Left ventricle myocardium superior (tissue), 1 donor: ENCODE results near the gene LTB4R2. TPM values are rescaled to one million over a fixed set of nuclear protein-coding genes. Genes with fewer than 3 reads are reported as not detected.
A peak's percentile ranks its signal among the peaks of the same experiment; 100 is the strongest.
"Not testable (repeated sequence)": the region's sequence is repeated elsewhere in the genome, so short reads cannot be mapped to it uniquely, and the experiment has no call there.

Experiments used
- ATAC-seq: fragments of 200-7000 bp; cut with Tn5 transposase; one replicate; pipeline ENCODE4 v1.9.1; 2020; ENCODE audit warnings: mild to moderate bottlenecking, moderate library complexity
- DNase-seq: peaks from one replicate; pipeline ENCODE4 v3.0.0-alpha.2; 2020
- intact Hi-C: fragments of 100-400 bp; cut with micrococcal nuclease; formaldehyde crosslinking; loops from one replicate; pipeline ENCODE4 v1.11.0; 2022
- total RNA-seq: library from RNA; stranded (reverse); fragmentation: NEBNext Ultra II Directional; extraction: Animal tissue kit (Norgen Biotek cat#: 25700); gene quantifications from one replicate; pipeline ENCODE4 v1.2.1, GENCODE V29; 2021
- donor health status: DM: no; HTN: yes; CAD: no; lungs with severe emphysema.

LTB4R2 gene
- total RNA-seq, 1 donor from 2014 or later, result 1.5 TPM

DNA sequence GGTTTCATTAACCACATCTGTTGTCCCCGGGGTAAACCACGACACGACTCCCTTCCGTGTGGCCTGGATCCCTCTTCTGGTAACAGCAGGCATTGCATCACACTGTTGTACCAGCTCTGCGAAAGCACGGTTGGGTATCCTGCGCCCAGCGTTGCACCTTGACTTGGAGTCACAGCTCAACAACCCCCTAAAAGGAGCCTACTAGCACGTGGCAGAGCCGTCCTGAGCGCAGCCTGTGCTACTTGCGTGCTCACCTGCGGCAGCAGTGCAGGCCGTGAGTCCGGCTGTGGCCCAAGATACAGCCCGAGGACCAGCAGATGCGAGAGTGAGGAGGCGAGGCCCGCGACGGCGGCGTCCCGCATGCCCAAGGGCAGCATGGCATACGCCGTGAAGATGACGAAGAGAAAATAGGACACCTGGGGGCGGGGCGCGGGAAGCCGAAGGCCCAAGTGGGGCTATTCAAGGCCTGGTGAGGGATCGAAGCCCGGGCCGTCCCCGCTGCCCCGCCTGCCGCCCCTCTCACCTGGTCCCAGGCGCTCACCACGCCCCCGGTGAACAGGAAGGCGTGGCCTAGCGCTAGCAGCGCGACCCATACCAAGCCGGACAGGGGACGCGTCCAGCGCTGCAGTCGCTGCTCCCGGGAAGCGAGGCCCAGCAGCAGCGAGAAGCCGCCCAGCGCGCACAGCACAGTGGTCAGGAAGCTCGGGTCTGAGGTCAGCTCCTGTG is 22.5 kb downstream of the LTB4R2 start:
- ATAC-seq (peak; percentile 69), DNase-seq (peak; percentile 67)
- intact Hi-C loops, result loop anchor here (2.0 kb wide), 1 partner anchor 104 kb away; no protein-coding TSS in a partner anchor

DNA sequence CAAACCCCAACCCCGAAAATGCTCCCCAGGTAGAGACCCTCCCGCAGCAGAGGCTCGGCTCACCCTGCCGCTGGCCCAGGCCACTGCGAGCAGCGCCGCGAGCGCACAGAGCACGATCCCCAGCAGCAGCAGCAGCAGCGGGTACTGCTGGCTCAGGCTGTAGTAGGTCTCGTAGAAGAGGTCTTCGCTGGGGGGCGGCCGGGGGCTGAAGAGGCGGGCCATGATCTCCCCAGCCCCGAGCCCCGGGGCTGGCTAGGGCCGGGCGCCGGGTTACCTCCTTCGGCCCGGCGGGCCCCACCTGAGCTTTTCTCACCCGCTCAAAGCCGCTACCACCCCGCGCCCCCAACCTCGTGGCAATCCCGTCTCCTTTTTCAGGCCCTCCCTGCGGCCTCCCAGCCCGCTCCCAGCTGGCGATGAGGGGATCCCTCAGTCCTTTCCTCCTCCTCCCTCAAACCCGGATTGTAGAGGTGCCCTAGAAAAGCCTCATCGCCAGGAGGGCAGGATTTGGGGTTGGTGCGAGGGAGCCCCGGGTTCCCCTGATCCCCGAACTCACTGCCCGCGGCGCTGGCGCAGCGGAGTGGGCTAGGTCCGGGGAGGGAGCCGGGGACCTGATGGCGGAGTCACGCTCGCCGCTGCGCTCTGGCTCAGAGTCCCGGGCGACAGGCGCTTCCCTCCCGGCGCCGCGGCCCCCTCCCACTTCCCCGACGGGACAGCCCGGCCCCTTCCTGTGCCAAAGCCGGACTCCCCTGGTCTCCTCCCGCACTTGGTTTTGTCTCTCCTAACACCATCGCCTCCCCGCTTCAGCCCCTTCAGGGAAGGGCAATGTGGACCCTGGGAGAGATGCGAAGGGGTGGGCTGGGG is 24.7 kb downstream of the LTB4R2 start, which contains the start of gene ADCY4:
Gene ADCY4, minus strand, starts transcription at position 641 of the 861 bp plus-strand sequence. Its CDS starts 419 bp downstream, at position 222.
- DNase-seq (peak; percentile 75), ATAC-seq (peak; percentile 35)
- intact Hi-C loops, result no loop called here

DNA sequence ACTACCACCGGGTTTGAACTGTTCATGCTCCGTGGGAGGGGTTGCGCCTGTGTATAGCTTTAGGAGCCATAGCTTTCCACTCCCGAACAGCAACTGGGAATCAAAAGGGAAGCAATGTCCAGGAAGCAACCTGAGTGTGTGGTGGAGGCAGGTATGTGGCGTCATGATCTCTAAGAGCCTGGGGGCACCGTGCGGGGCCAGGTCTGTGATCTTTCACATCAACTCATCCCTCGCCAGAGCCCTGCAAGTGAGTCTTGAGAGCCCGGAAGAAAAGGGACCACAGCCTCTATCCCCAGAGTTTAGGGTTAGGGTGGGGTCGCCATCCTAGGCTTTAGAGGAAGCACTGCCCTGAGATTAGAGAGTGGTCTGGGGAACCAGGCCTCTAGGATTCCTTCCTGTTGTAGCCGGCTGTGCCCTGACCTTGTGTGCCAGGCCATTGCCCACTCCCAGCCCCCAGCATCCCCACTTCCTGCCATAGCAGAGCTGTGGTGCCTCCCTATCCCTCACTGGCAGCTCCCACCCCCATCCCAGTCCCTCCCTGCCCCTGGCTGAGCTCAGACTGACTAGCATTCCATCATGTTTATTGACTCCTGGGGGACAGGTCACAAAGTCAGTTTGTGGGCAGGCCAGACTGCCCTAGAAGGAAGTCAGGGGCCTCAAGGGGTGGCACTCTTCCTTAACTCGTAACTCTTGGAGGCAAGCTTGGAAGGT is 25.7 kb downstream of the LTB4R2 start:
- intact Hi-C loops, result no loop called here
- no peak for ATAC-seq

GRCh38 chr14:24337144-24337823 is 27.3 kb downstream of the LTB4R2 start:
- intact Hi-C loops, result no loop called here
- no peak for ATAC-seq

More for the DNA sequence above, 25.7 kb downstream of the LTB4R2 start:
- DNase-seq, result no peak

DNA sequence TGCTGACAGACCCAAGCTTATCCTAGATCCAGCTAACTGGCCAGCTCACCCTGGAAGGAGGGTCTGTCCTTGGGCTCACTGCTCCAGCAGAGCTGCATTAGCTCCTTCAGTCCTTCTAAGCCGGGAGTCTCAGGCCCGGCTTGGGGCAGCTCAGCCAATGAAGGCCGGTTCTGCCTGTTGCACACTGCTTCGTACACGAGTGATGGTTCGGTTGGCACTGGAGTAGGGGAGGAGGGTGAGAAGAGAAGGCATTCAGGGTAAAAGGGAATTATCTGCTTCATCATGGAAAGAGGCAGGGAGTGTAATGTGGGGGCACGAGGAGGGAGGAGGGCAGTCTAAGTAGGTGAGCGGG is 27.9 kb downstream of the LTB4R2 start:
- intact Hi-C loops, result no loop called here
- no peak for ATAC-seq
- DNase-seq, result no peak

More at GRCh38 chr14:24337144-24337823, 27.3 kb downstream of the LTB4R2 start:
- DNase-seq, result no peak

DNA sequence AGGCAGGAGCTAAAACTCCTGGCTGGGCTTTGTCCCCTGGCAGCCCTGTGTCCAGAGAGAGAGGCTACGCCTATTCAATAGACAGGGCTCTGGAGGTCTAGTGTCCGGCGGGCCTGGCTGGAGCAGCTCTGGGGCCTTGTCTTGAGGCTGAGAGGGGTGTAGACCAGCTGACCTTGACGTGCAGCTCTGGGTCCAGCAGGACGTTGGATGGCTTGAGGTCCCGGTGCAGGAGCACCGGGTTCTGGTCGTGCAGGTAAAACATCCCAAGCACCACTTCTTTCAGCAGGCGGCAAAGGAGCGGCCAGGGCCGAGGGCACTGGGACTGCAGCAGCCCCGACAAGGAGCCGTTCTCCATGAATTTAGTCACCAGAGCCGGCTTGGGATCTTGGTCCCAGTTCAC is 28.9 kb downstream of the LTB4R2 start:
- no peak for ATAC-seq
- DNase-seq, result no peak
- intact Hi-C loops, result no loop called here

GRCh38 chr14:24339284-24340151 is 29.6 kb downstream of the LTB4R2 start, which contains the start of gene RIPK3:
Gene RIPK3 (minus strand): TSS chr14:24339991. CDS start chr14:24339826, 165 bp downstream.
- peak; percentile 65 for ATAC-seq
- intact Hi-C loops, result no loop called here
- peak; percentile 68 for DNase-seq

DNA sequence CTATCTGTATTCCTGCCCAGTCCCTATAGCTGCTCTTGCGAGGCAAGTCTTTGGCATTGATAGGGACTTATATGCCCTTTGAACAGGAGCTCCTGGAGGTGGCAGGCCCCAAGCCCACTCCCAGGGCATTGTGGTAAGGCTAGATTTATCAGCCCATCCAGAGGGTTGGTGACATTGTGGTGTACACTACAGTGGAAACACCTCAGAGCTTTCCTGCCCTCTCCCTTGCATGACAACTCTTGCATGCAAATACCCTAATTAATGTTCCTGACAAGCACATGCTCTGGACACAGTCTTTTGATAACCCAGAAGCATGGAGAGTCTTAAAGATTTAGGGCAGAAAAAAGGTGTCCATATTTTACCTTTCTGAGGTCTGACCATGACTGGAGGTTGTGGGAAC is 30.7 kb downstream of the LTB4R2 start:
- DNase-seq (no peak), ATAC-seq (no peak)
- intact Hi-C loops, result no loop called here

- ATAC-seq, result no peak
- intact Hi-C loops, result no loop called here
These were observed 32.9 kb downstream of the LTB4R2 start for GRCh38 chr14:24342889-24343288.

DNA sequence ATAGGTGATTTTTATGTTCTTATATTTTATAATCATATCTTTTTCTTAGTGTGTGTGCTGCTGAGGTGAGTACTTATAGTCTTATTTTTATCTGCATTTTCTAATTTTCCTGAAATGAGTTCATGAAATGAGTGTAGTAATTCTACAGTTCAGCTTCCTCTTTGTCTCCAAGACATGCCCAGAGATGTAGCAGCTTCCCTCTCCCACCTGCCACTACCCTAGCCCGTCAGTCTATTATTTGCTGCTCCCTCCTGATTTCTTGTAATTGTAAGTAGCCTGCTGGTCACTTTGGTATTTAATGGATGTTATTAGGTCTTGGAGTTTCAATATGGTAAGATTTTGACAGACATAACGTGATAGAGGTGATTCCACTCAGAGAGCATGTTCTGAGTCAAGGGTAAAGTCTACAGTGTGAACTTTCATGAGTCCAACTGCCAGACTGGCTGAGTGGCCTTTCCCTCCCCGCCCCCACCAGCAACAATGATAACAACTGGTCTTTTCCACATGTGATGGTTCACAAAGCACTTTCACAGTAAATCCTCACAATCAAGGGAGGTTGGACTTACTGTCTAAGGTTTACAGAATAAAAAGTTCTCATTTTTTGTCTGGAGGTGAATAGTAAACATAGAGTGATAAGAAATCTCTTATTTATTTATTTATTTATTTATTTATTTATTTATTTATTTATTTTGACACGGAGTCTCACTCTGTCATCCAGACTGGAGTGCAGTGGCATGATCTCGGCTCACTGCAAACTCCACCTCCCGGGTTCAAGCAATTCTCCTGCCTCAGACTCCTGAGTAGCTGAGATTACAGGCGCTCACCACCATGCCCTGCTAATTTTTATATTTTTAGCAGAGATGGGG is 34.1 kb downstream of the LTB4R2 start:
- ATAC-seq, result no peak
- intact Hi-C loops, result no loop called here
- DNase-seq, result no peak

More at GRCh38 chr14:24342889-24343288, 32.9 kb downstream of the LTB4R2 start:
- no peak for DNase-seq

- intact Hi-C loops, result no loop called here
- DNase-seq (no peak), ATAC-seq (no peak)
These were observed 37.2 kb downstream of the LTB4R2 start for GRCh38 chr14:24347134-24347533.

DNA sequence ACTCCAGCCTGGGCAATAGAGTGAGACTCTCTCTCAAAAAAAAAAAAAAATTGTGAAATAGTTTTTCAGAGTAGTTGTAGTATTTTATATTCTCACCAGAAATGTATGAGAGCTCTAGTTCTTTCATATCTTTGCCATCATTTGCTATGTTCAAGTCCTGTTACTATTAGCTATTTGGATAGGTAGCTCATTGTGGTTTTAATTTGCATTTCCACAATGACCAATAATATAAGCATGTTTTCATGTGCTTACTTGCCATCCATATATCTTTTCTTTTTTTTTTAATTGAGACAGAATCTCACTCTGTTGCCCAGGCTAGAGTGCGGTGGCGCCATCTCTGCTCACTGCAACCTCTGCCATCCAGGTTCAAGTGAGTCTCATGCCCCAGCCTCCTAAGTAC is 38.2 kb downstream of the LTB4R2 start:
- DNase-seq, result no peak
- no peak for ATAC-seq
- intact Hi-C loops, result no loop called here

GRCh38 chr14:24349742-24350141 is 39.8 kb downstream of the LTB4R2 start:
- intact Hi-C loops, result no loop called here
- DNase-seq, result no peak
- no peak for ATAC-seq

DNA sequence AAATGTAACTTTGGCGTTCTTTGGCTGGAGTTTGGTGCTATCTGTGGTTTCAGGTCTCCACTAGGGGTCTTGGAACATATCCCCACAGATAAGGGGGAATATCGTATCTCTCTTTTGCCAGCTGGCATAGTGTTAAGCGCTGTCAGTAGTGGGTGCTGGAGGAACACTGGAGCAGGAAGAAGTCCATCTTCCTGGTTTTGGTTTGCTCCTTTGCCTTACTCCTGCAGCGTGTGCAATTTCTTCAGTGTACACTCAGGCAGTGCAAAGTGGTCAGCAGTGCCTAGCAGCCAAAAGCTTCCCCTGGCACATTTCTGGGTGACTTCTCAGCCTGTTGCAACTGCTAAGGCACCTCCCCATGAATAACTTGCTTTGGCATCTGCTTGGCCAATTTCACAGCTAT is 41.6 kb downstream of the LTB4R2 start:
- intact Hi-C loops, result no loop called here
- ATAC-seq (peak; percentile 61), DNase-seq (no peak)

GRCh38 chr14:24353559-24354481 is 43.9 kb downstream of the LTB4R2 start:
- intact Hi-C loops, result no loop called here
- ATAC-seq, result no peak
- DNase-seq, result no peak

- intact Hi-C loops, DNase-seq, ATAC-seq: not testable (repeated sequence)
These were observed 44.5 kb downstream of the LTB4R2 start for GRCh38 chr14:24354482-24354825.
